ENCODE results near the gene ACSL6. TPM values are rescaled to one million over a fixed set of nuclear protein-coding genes. Genes with fewer than 3 reads are reported as not detected.

The ACSL6 gene
- total RNA-seq, 3 donors from 2014 or later: 0.32 to 1.8 (median 0.33) TPM

DNA sequence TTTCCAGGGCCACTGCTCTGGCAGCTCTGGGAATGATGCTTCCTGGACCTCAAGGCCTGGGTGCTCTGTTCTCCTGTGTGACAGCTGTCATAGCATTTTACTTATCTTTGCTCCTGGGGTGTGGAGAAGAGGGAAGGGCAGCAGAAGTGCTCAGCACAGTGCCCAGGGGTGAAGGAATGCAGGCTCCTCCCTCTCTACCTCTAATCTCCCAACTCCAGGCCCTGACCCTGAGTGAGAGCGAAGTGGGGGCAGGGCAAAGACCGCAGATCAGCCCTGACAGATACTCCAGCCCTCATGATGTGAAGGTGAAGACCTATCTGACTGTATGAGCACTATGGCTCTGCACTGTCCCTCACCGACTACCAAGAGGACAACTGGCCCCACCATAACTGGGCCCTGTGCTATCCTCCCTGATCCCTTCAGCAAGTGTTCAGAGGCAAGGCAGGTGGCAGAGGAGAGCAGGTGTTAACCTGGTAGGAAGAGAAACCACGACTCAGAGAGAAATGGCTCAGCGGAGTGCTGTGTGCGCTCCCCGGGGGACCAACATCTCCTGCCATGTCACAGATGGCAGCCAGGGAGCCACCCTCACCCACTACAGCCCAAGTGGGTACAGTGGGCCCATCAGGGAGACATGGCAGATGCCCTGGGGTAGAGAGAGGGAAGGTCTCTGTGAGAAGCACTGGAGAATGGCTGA lies 16.8 kb downstream of the ACSL6 start:
- TF ChIP-seq POLR2AphosphoS5 (IDR thresholded peaks at IDR 0.05) (no peak), POLR2A (IDR thresholded peaks at IDR 0.05) (no peak)
- TF ChIP-seq, protein P1, sequence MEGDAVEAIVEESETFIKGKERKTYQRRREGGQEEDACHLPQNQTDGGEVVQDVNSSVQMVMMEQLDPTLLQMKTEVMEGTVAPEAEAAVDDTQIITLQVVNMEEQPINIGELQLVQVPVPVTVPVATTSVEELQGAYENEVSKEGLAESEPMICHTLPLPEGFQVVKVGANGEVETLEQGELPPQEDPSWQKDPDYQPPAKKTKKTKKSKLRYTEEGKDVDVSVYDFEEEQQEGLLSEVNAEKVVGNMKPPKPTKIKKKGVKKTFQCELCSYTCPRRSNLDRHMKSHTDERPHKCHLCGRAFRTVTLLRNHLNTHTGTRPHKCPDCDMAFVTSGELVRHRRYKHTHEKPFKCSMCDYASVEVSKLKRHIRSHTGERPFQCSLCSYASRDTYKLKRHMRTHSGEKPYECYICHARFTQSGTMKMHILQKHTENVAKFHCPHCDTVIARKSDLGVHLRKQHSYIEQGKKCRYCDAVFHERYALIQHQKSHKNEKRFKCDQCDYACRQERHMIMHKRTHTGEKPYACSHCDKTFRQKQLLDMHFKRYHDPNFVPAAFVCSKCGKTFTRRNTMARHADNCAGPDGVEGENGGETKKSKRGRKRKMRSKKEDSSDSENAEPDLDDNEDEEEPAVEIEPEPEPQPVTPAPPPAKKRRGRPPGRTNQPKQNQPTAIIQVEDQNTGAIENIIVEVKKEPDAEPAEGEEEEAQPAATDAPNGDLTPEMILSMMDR (IDR thresholded peaks at IDR 0.05): no peak
- no peak overlapping the region for H3K27ac ChIP-seq
- H3K4me1 ChIP-seq: no peaks in the 10 kb centered on the region
- no peak for DNase-seq (ENCODE audit: low spot score in 2 of 2)
- no peaks in the 10 kb centered on the region for H3K36me3 ChIP-seq
- intact Hi-C loops (cut with DNase I; ENCODE audit: low total_unique reads): no loop called here
- H3K9me3 ChIP-seq: no peaks in the 10 kb centered on the region
- H3K27me3 ChIP-seq: no peaks in the 10 kb centered on the region
- no peak overlapping the region for H3K4me3 ChIP-seq

DNA sequence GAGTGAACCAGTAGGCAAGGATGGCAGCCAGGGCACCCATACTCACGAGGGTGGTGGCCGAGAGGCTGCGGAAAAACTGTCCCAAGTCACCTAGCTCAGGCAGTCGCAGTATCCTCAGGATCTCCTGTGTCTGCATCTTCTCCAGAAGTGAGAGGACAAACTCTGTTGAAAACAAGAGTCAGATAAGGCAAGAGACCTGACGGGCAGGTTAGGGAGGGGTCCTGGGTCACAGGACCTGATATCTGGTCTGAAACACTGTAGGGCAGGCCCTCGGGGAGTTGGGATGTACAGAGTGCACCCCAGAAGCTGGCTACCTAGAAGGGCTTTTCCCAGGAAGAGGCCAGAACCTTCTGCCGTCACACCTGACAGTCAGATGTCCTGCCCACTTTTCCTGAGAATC lies 17.4 kb downstream of the ACSL6 start:
- no peak overlapping the region for H3K27ac ChIP-seq
- H3K9me3 ChIP-seq: no peaks in the 10 kb centered on the region
- no peaks in the 10 kb centered on the region for H3K27me3 ChIP-seq
- no peak for DNase-seq (ENCODE audit: low spot score in 2 of 2)
- no peak overlapping the region for H3K4me3 ChIP-seq
- intact Hi-C loops (cut with DNase I; ENCODE audit: low total_unique reads): no loop called here
- TF ChIP-seq POLR2A (IDR thresholded peaks at IDR 0.05) (no peak), POLR2AphosphoS5 (IDR thresholded peaks at IDR 0.05) (no peak)
- TF ChIP-seq, protein P1 (IDR thresholded peaks at IDR 0.05): no peak
- no peaks in the 10 kb centered on the region for H3K4me1 ChIP-seq
- no peaks in the 10 kb centered on the region for H3K36me3 ChIP-seq

DNA sequence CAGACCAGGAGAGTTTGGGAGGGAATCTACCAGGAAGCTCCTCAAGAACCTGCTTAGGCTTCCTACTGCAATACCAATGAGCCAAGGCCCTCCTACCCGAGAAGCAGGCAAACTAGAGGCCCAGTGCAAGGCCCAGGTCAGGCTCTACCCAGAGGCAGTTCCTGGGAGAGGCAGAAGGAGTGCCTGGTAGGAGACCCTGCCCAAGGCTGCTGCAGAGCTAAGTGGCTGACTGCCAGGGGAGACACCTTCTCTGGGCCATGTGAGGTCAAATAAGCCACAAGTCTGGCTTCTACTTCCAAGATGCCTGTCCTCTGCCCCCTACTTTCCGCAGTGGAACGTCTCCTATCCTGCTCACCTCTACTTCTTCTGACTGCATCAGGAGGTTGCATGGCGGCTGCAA lies 17.8 kb downstream of the ACSL6 start:
- H3K27ac ChIP-seq: no peak overlapping the region
- intact Hi-C loops (cut with DNase I; ENCODE audit: low total_unique reads): no loop called here
- no peaks in the 10 kb centered on the region for H3K36me3 ChIP-seq
- no peaks in the 10 kb centered on the region for H3K27me3 ChIP-seq
- H3K4me3 ChIP-seq: no peak overlapping the region
- no peaks in the 10 kb centered on the region for H3K4me1 ChIP-seq
- DNase-seq (ENCODE audit: low spot score in 2 of 2): no peak
- H3K9me3 ChIP-seq: no peaks in the 10 kb centered on the region
- TF ChIP-seq POLR2AphosphoS5 (IDR thresholded peaks at IDR 0.05) (no peak), POLR2A (IDR thresholded peaks at IDR 0.05) (no peak)
- TF ChIP-seq, protein P1 (IDR thresholded peaks at IDR 0.05): no peak

DNA sequence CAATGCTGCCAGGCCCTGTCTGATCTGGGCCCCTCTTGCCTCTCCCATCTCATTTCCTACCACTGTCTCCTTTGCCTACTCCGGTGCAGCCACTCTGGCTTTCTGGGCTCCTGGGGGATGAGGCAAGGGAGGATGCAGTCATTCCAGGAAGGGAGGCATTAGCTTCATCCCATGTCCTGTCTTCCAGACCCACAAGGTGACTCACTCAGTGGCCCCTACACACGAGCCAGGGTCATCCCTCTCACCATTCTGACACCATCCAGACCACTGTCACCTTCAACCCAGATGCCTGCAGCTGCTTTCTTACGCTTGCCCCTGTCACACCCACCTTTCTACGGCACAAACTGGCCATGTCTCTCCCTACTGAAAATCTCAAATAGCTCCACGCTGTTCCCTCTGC lies 19.1 kb downstream of the ACSL6 start:
- H3K4me3 ChIP-seq: no peak overlapping the region
- no peaks in the 10 kb centered on the region for H3K9me3 ChIP-seq
- H3K36me3 ChIP-seq: no peaks in the 10 kb centered on the region
- intact Hi-C loops (cut with DNase I; ENCODE audit: low total_unique reads): no loop called here
- TF ChIP-seq, protein P1 (IDR thresholded peaks at IDR 0.05): no peak
- no peak for TF ChIP-seq POLR2AphosphoS5 (IDR thresholded peaks at IDR 0.05)
- TF ChIP-seq POLR2A (IDR thresholded peaks at IDR 0.05): no peak
- H3K27ac ChIP-seq: no peak overlapping the region
- no peaks in the 10 kb centered on the region for H3K4me1 ChIP-seq
- DNase-seq (ENCODE audit: low spot score in 2 of 2): no peak
- H3K27me3 ChIP-seq: no peaks in the 10 kb centered on the region

DNA sequence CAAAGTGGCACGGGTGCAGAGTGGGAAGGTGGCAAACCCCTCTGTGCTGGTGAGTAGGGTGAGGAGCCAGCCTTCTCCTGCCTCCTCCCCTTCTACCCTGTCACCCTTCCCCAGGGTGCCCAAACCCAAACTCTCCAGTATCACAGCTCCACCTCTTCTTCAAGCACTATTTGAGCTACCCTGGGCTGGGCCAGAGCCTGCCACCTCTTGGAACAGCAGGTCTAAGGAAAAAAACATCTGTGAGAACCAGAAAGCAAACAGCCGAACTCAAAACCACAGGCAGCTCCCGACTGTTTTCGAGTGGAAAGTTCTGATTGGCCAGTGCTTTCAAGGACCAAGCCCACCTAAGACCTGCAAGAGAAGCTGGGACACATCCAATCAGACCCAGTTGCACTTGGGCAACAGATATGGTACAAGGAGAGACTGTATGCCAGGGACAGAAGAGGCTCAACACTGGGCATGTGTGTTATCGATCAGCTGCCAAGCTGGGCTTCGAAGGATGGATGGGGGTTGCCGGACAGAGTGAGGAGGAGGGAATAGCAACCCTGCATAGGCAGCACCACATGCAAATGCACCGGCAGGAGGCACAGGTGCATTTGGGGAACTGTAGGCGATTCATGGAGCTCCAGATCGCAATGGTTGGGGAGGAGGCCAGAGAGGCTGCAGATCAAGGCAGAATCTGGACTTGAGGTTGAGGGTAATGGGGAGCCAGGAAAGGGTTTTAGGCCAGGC lies 19.7 kb downstream of the ACSL6 start:
- intact Hi-C loops (cut with DNase I; ENCODE audit: low total_unique reads): no loop called here
- DNase-seq (ENCODE audit: low spot score in 2 of 2): no peak
- TF ChIP-seq POLR2A (IDR thresholded peaks at IDR 0.05) (no peak), POLR2AphosphoS5 (IDR thresholded peaks at IDR 0.05) (no peak)
- TF ChIP-seq, protein P1 (IDR thresholded peaks at IDR 0.05): no peak
- Histone ChIP-seq H3K4me1 (no peaks in the 10 kb centered on the region), H3K36me3 (no peaks in the 10 kb centered on the region), H3K4me3 (no peak overlapping the region), H3K27me3 (no peaks in the 10 kb centered on the region), H3K27ac (no peak overlapping the region), H3K9me3 (no peaks in the 10 kb centered on the region)
